Measurements from ENCODE around the gene OR2J1.

GRCh38 chr6:29142309-29142708 lies 43.0 kb downstream of the OR2J1 start:
- no peak for TF ChIP-seq GLI2 (tag by site-specific recombination; IDR thresholded peaks at IDR 0.05; ENCODE audit: borderline replicate concordance, low read depth)
- TF ChIP-seq ZNF2 (tag by site-specific recombination; IDR thresholded peaks at IDR 0.05) = no peak
- no peak for TF ChIP-seq CTCF (tag by site-specific recombination; IDR thresholded peaks at IDR 0.05)
- no peak for TF ChIP-seq ZNF146 (tag by site-specific recombination; IDR thresholded peaks at IDR 0.05)
- no peak for TF ChIP-seq KLF1 (tag by site-specific recombination; IDR thresholded peaks at IDR 0.05)
- no peak for TF ChIP-seq ZNF670 (tag by site-specific recombination; IDR thresholded peaks at IDR 0.05; ENCODE audit: low read depth)
- no peak for TF ChIP-seq ZBTB8A (tag by site-specific recombination; IDR thresholded peaks at IDR 0.05)
- TF ChIP-seq ZNF76 (tag by site-specific recombination; IDR thresholded peaks at IDR 0.05; ENCODE audit: borderline replicate concordance, low read depth) = no peak
- TF ChIP-seq SCRT2 (tag by site-specific recombination; IDR thresholded peaks at IDR 0.05) = no peak
- no peak for TF ChIP-seq ZNF280C (tag by site-specific recombination; IDR thresholded peaks at IDR 0.05)
- no peak for TF ChIP-seq REST (tag by site-specific recombination; IDR thresholded peaks at IDR 0.05)
- no peak for TF ChIP-seq ZFP3 (tag by site-specific recombination; IDR thresholded peaks at IDR 0.05; ENCODE audit: low read depth)
- TF ChIP-seq ZBTB48 (tag by site-specific recombination; IDR thresholded peaks at IDR 0.05) = no peak
- TF ChIP-seq ZNF133 (tag by site-specific recombination; IDR thresholded peaks at IDR 0.05) = no peak

All from HEK293 (cell line).